ELF-1 (cell line): ENCODE data around the gene CCDC91.
A peak's percentile ranks its signal among the peaks of the same experiment; 100 is the strongest.
"Not testable (repeated sequence)": the region's sequence is repeated elsewhere in the genome, so short reads cannot be mapped to it uniquely, and the experiment has no call there.

Experiments
- DNase-seq: peaks from one replicate; pipeline ENCODE4 v3.0.0-alpha.2; 2016; ENCODE audit warnings: low read depth, low spot score

CCDC91 gene

GRCh38 chr12:28180786-28181185 lies 9.5 kb upstream of the CCDC91 start:
- no peak for DNase-seq

- DNase-seq, result no peak
Measured at GRCh38 chr12:28184375-28184774, 5.9 kb upstream of the CCDC91 start.

GRCh38 chr12:28186500-28186899 lies 3.8 kb upstream of the CCDC91 start:
- no peak for DNase-seq

GRCh38 chr12:28189784-28190320 lies 404 bp upstream of the CCDC91 start:
- DNase-seq, result no peak

GRCh38 chr12:28191051-28192048 lies 1.1 kb downstream of the CCDC91 start:
- peak; percentile 2 for DNase-seq

GRCh38 chr12:28192125-28192524 lies 1.9 kb downstream of the CCDC91 start:
- no peak for DNase-seq

- peak; percentile 1 for DNase-seq
Measured at GRCh38 chr12:28194621-28195020, 4.4 kb downstream of the CCDC91 start.

GRCh38 chr12:28201136-28201535 lies 10.9 kb downstream of the CCDC91 start:
- DNase-seq, result not testable (repeated sequence)

- no peak for DNase-seq
Measured at GRCh38 chr12:28202374-28203130, 12.3 kb downstream of the CCDC91 start.

- DNase-seq, result no peak
Measured at GRCh38 chr12:28209782-28210181, 19.5 kb downstream of the CCDC91 start.

- DNase-seq, result no peak
Measured at GRCh38 chr12:28212182-28212581, 21.9 kb downstream of the CCDC91 start.

- DNase-seq, result no peak
Measured at GRCh38 chr12:28215021-28215420, 24.8 kb downstream of the CCDC91 start.

- no peak for DNase-seq
Measured at GRCh38 chr12:28216016-28216415, 25.8 kb downstream of the CCDC91 start.

GRCh38 chr12:28217805-28218204 lies 27.5 kb downstream of the CCDC91 start:
- DNase-seq, result no peak

- no peak for DNase-seq
Measured at GRCh38 chr12:28218875-28219274, 28.6 kb downstream of the CCDC91 start.

GRCh38 chr12:28219827-28220226 lies 29.6 kb downstream of the CCDC91 start:
- DNase-seq, result no peak

- DNase-seq, result no peak
Measured at GRCh38 chr12:28222081-28222700, 31.9 kb downstream of the CCDC91 start.

- no peak for DNase-seq
Measured at GRCh38 chr12:28223025-28223554, 32.8 kb downstream of the CCDC91 start.

- DNase-seq, result no peak
Measured at GRCh38 chr12:28223858-28224257, 33.6 kb downstream of the CCDC91 start.

GRCh38 chr12:28226705-28227104 lies 36.4 kb downstream of the CCDC91 start:
- DNase-seq, result no peak

- no peak for DNase-seq
Measured at GRCh38 chr12:28227251-28227650, 37.0 kb downstream of the CCDC91 start.

- no peak for DNase-seq
Measured at GRCh38 chr12:28231248-28231647, 41.0 kb downstream of the CCDC91 start.
